Measurements from ENCODE around the gene MARK3. TPM values are rescaled to one million over a fixed set of nuclear protein-coding genes. Genes with fewer than 3 reads are reported as not detected.

MARK3 gene
- total RNA-seq, 4 donors from 2014 or later = 78.8 to 133 (median 121) TPM

DNA sequence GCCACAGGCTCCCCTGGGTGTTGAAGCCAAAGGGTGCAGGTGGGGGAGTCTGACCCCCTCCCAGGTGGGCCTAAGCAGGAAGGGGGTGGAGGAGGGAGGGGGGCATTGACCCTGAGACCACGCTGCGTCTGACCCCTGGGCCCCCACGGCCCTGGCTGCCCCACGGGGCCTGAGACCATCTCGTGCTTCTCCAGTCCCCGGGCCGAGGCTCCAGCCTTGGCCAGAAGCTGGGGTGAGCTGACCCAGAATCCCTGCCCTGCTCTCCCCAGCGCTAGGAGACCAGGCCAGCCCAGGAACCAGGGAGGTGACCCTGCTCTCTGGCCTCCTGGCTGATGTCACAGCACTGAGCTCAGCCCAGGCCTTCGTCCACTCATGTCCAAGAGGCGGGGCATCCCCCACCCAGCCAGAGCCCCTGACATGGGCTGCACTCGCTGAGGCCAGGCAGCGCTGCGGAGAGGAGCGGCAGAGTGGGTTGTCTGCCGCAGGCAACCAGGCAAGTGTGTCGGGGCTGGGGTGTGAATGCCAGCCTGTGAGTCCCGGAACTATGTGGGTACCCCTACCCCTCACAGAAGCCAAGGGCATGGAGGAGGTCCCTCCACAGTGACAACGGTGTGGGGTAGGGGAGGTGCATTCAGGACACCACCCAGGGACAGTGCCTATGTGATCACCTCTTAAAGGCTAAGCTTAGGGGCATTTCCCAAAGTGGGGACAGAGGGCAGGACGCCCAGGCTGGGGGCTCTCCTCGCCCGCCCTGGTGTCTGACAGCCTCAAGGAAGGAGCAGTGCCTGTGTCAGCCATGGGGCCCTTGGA, 150.1 kb downstream of the MARK3 start:
- ATAC-seq (ENCODE audit: low FRiP score) (no peak), DNase-seq (ENCODE audit: low spot score) (no peak)
- TF ChIP-seq, protein P1, sequence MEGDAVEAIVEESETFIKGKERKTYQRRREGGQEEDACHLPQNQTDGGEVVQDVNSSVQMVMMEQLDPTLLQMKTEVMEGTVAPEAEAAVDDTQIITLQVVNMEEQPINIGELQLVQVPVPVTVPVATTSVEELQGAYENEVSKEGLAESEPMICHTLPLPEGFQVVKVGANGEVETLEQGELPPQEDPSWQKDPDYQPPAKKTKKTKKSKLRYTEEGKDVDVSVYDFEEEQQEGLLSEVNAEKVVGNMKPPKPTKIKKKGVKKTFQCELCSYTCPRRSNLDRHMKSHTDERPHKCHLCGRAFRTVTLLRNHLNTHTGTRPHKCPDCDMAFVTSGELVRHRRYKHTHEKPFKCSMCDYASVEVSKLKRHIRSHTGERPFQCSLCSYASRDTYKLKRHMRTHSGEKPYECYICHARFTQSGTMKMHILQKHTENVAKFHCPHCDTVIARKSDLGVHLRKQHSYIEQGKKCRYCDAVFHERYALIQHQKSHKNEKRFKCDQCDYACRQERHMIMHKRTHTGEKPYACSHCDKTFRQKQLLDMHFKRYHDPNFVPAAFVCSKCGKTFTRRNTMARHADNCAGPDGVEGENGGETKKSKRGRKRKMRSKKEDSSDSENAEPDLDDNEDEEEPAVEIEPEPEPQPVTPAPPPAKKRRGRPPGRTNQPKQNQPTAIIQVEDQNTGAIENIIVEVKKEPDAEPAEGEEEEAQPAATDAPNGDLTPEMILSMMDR (IDR thresholded peaks at IDR 0.05) = no peak

DNA sequence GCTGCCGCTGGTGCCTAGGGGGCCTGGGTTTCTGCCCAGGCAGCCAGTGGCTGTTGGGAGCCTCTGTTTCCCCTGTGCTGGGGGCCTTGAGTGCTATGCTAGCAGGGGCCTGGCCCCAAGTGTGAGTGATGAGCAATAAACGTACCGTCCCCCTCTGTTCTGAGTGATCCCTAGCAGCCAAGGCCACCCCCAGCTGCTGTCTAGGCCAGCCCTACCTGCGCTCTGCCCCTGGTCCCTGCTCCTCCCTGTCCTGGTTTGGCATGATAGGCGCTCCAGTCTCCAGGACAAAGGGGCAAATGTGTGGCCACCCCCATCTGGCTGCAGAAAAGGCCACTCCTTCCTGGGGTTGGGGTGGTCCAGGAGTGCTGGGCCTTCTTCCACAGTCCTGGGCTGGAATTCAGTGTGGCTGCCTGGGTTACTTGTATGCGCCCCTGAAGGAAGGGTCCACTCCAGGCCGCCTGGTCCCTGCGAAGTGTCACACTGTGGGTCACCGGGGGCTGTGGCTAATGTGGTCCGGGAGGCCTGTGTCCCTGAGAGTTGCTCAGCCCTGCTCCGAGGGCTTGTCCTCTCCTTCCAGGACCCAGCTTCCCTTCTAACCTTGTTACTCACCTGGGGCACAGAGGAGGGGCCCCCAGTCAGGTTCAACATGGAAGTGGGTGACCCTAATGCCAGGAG, 150.8 kb downstream of the MARK3 start:
- ATAC-seq (ENCODE audit: low FRiP score) (no peak), DNase-seq (ENCODE audit: low spot score) (no peak)
- TF ChIP-seq, protein P1 (IDR thresholded peaks at IDR 0.05) = no peak

DNA sequence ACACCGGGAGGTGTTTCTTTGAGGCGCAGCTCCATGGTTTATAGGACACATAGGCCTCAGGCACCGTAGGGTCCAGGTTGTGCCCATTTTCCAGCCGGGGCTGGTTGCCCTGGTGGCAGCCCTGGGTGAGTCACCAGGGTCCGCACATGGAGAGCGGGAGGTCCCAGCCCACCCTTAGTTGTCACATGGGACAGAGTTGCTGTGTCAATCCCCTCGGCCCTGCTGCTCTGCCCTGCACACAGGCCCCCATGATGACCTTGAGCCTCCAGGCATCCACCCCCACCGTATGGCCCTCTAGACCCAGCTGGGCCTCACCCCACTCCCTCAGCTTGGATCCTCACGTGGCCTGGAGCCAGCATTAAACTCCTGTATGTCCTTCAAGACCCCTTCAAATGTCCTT, 151.5 kb downstream of the MARK3 start:
- ATAC-seq (ENCODE audit: low FRiP score) (no peak), DNase-seq (ENCODE audit: low spot score) (no peak)
- TF ChIP-seq, protein P1 (IDR thresholded peaks at IDR 0.05) = no peak

DNA sequence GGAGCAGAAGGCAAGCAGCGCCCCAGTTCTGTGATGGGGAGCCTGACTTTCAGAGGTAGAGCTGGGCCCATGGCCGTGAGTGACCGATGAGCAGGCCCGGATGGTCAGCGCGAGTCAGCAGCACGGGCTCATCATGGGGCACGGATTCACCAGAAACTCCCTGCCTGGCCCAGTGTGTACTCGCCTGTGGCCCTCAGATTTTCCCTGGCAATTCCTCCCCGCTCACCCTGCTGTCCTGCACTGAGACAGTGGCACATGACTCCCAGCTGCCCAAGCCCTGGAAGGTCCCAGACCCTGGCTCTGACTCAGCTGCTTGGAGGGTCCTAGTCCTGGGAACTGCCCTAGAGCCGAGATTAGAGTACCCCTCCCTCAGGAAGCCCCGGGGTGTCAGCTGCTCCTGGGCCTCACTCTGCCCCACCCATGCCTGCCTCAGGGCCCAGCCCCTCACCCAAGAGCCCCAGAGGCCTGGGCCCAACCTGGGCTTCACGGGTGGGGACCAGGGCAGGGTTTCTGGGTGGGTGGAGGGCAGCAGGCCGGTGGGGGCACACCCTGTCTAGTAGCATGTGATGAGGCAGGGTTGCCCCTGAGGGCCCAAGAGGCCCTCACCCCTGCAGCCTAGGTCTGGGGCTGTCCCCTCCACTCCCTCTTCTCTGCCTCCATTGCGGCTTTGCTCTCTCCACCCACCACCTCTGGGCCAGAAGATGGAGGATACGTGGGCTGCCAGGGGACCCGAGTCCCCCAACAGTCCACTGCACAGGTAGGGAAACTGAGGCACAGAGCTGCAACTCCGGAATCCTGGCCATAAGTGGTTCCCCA, 152.2 kb downstream of the MARK3 start:
- TF ChIP-seq, protein P1 (IDR thresholded peaks at IDR 0.05) = no peak
- DNase-seq (ENCODE audit: low spot score) (no peak), ATAC-seq (ENCODE audit: low FRiP score) (no peak)

DNA sequence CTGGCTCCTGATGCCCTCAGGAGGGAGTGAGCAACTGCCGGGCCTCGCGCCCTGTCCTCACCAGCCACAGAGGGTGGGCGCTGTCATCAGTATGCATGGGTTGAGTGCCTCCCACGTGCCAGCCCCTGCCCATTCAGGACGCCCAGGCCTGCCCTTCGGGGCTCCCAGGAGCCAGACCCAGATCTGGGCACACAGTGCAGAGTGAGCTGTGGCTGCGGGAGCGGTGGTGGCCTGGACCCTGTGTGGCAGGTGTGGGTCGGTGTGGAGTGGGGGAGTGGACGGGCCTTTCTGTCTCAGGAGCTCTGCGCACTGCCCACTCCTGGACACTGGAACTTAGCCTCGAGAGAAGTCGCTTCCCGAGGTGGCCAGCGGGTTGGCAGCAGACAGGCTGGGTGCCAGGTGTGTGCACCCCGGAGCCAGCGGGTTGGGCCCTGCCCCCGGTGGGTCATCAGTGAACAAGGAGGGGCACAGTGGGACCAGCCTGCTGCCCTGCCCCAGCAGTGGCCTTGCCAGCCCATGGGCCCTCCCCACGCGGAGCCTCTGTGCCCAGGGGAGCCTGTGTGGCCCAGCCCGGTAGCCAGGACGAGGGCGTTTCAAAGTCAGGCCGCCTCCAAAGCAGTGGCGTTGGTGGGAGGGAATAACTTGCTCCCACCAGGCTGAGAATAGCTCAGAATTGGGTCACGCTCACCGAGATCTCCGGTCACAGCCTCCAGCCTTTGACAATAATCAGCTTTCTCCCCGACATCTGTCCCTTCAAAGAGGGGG, 153.3 kb downstream of the MARK3 start:
- no peak for DNase-seq (ENCODE audit: low spot score)
- no peak for ATAC-seq (ENCODE audit: low FRiP score)
- TF ChIP-seq, protein P1 (IDR thresholded peaks at IDR 0.05) = no peak

DNA sequence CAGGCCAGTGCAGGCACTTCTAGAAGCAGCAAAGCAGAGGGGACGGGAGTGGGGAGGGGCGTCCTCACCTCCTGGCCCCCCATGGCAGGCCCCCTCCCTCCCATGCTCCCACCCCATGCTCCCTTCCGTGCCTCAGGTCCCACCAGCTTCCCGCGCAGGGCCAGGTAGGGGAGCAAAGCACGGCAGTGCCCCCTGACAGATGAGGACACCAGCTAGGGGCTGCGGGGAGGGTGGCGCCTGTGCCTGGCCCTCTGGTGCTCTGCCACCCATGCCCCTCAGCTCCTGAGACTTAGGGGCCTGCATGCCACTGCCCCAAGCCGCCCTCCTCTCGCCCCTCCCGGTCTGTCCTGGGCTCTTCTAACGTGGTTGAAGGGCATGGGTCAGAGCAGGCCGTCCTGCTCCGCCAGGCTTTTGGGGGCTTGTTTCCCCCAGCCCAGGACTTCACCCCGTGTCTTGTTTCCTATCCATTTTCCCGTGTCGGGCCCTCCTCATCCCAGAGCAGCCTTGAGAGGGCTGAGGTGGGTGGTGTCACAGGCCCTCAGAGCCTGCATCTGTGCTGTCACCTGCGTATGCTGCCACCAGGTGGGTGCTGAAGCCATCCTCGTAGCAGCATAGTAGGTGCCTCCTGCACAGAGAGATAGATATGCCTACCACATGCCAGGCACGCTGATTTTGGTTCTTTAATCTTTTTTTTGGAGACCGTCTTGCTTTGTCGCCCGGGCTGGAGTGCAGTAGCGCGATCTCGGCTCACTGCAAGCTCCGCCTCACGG, 154.0 kb downstream of the MARK3 start:
- DNase-seq (ENCODE audit: low spot score) (no peak), ATAC-seq (ENCODE audit: low FRiP score) (no peak)
- TF ChIP-seq, protein P1 (IDR thresholded peaks at IDR 0.05) = no peak

Data from omental fat pad (tissue), 4 donors.